Omental fat pad (tissue), 4 donors: Measurements from ENCODE around the gene ASTN2. TPM values are rescaled to one million over a fixed set of nuclear protein-coding genes. Genes with fewer than 3 reads are reported as not detected.

Source experiments
- ATAC-seq: fragments of 150-250 bp; one replicate; pipeline ENCODE4 v1.9.1; 2016; ENCODE audit warnings: mild to moderate bottlenecking, moderate library complexity; ENCODE audit not compliant: low FRiP score
- DNase-seq: peaks from one replicate; pipeline ENCODE4 v3.0.0-alpha.2; 2019; ENCODE audit warnings: low spot score
- total RNA-seq, 4 donors: library from RNA; depleted of rRNA; stranded (reverse); fragments of >200 nt; gene quantifications; one replicate each; pipeline ENCODE4 v1.1.0, GENCODE V29; 2016
- TF ChIP-seq, protein P1 (sequence below), 3 donors: fragments of 450-650 bp; IDR thresholded peaks; one replicate each; pipeline ENCODE4 v1.5.1; 2016 to 2017; ENCODE audit warnings: antibody characterized with exemption in 3 of 3, mild to moderate bottlenecking in 3 of 3, moderate library complexity in 2 of 3

The ASTN2 gene
- total RNA-seq, 4 donors from 2014 or later = 1.1 to 8.4 (median 3.6) TPM

DNA sequence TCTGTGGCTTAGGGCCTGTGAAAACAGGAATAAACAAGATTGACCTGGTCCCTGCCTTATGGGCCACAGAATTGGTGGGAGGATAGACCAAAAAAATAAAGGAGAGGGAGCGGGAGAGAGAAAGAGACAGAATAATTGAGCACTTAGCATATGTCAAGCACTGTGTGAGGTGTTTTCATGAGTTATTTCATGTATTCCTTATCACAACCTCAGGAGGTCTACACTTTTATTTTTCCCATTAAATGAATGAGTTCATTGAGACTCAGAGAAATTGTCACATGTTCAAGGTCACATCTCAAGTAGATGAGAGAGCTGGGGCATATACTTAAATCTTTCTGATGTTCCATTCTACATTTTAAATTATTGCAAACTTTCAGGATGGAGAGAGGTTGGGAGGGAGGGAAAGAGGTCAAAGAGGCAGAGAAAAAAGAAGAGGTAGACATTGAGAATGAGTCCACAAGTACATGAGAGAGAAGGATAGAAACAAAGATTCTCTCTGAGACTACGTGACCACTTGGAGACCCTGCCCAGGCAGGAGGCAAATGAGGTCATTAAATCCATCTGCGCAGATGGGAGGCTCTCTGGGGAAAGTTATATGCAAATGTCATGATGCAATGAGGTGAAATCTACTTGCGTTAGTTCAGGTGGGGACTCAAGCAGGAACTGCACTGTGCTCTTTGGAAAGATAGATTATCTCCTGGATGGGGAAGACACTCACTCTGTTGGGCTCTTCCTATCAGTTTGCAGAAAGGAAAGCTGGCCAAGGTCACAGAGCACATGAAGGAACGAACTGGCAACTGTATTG, 1019.8 kb downstream of the ASTN2 start:
- ATAC-seq (no peak), DNase-seq (no peak)
- TF ChIP-seq, protein P1, sequence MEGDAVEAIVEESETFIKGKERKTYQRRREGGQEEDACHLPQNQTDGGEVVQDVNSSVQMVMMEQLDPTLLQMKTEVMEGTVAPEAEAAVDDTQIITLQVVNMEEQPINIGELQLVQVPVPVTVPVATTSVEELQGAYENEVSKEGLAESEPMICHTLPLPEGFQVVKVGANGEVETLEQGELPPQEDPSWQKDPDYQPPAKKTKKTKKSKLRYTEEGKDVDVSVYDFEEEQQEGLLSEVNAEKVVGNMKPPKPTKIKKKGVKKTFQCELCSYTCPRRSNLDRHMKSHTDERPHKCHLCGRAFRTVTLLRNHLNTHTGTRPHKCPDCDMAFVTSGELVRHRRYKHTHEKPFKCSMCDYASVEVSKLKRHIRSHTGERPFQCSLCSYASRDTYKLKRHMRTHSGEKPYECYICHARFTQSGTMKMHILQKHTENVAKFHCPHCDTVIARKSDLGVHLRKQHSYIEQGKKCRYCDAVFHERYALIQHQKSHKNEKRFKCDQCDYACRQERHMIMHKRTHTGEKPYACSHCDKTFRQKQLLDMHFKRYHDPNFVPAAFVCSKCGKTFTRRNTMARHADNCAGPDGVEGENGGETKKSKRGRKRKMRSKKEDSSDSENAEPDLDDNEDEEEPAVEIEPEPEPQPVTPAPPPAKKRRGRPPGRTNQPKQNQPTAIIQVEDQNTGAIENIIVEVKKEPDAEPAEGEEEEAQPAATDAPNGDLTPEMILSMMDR (IDR thresholded peaks at IDR 0.05) = no peak

DNA sequence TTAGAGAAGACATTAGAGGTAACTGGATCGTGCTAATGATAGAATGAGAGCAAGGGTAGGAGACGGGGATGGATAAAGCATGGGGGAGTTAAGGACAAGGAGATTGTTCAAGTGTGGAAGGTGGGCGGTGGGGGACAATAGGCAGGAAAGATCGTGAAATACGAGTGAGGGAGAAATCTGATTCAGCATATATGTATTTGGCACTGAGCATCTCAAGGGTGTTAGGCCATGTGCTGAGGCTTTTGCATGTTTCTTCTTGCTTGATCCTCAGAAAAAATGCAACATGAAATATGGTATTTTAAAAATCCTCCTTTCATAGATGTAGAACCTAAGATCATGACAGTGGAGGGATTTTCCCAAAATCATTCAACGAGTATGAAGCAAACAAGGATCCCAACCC, 1020.8 kb downstream of the ASTN2 start:
- TF ChIP-seq, protein P1 (IDR thresholded peaks at IDR 0.05) = no peak
- DNase-seq (no peak), ATAC-seq (no peak)

DNA sequence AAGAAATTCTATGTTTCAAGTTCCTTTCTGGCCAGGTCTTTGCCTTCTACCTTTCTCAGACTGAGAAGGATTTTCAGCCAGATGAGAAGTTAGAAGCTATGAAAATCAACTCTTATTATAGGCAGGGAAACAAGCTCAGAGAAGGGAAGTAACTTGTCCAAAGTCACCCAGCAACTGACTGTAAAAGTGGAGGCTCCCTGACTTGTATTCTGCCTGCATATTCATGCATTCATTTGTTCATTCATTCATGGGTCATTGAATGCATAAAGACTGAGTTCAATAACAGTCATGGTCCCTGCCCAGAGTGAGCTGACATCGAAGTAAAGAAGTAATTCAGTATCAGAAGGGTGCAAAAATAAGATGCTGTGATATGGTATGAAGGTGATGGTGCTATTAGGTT, 1021.7 kb downstream of the ASTN2 start:
- ATAC-seq = no peak

DNA sequence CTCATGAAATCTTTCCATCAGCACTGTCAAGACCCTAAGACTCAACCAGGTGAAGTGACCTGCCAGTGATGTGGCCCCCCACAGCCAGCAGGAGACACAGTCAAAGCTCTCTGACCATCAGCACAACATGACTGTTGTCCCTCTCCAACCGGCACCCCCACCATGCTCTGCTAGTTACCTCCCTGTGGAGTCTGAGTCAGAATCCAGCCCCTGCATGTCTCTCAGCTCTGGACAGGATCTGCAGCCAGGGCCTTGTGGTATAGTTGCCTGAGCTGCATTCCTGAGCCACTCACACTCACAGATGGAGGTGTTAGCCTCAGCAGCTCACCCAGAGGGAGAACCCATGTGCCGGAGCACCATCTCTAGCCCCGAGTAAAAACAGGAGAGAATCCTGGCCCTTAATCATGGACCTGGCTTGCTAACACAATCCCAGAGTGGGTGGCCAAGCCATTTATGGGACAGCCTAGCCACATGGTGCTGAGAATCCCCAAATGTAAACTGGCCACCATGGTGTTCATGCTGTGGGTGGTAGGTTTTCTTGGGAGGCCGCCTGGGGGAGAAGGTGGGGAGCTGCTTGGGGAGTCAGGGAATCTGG, 1023.5 kb downstream of the ASTN2 start:
- DNase-seq (no peak), ATAC-seq (no peak)
- TF ChIP-seq, protein P1 (IDR thresholded peaks at IDR 0.05) = no peak

More for the DNA sequence above, 1021.7 kb downstream of the ASTN2 start:
- no peak for DNase-seq
- TF ChIP-seq, protein P1 (IDR thresholded peaks at IDR 0.05) = no peak

DNA sequence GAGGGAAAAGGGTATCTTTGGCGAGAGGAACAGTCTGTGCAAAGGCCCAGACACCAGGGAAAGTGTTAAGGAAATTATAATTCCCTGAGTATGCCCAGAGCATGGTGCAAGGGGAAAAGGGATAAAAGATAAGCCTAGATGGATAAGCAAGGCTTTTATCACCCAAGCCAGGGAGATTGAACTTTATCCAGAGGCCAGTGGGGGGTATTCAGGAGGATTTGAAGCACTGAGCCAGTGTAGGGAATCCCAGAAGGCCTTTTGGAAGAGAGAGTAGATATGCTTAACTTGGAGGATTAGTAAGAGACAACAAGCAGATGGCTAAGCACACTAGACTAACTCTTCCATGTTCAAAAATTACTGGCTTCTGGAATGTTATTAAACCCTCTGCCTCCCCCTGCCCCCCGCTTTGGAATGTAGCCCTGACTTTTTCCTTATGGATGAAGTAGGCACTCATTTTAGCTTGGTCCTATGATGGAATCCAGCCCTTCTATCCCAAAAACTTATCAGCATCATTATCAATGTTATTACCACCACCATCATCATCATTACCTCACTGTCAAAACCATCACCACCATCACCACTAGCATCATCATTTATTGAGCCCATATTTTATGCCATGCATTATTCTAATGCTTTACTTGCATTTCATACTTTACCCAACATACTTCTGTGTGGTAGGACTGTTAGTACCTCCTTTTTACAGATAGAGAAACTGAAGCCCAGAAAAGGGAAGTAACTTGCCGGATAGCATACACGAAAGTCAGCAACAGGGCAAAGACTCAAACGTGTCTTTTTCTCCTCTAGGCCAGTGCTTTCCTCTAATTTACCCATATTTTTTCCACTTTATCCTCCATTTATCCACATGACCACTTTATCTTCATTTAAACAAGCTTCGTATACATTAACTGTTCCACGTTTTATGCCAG, 1024.3 kb downstream of the ASTN2 start:
- ATAC-seq (no peak), DNase-seq (no peak)
- TF ChIP-seq, protein P1 (IDR thresholded peaks at IDR 0.05) = no peak

DNA sequence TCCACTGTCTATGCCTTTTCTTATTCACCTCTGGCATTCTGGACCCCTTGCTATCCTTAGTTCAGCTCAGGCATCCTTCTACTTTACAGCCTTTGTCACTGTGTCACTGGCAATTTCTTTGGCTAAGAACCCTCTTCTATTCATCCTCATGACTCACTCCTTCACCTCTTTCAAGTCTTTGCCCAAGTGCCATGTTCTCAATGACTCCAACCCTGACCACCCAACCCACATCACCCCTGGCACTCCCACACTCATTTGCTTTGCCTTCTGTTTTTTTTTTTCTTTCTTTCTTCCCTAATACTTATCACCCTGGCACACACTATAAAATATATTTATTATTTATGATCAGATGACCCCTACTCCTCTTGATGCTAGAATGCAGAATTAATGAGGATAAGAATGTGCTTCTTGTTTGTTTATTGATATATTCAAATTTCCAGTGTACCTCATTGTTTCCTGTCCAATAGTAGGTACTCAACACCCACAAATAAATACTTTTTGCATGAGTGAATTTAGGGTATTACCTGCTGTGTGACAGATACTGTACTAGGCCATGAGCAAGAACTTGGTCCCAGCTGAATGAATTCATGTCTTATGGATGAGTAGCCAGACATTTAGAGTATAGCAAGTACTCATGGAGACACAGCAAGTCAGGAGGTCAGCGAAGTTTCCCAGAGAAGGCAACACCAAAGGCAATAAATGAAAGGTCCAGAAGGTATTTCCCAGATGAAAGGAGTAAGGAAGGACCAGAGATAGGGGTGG, 1025.1 kb downstream of the ASTN2 start:
- no peak for DNase-seq
- TF ChIP-seq, protein P1 (IDR thresholded peaks at IDR 0.05) = no peak
- no peak for ATAC-seq
